ENCODE measurements around the gene WDR45. TPM values are rescaled to one million over a fixed set of nuclear protein-coding genes. Genes with fewer than 3 reads are reported as not detected.

Gene WDR45
- total RNA-seq, 1 donor from 2014 or later: 63.2 TPM

DNA sequence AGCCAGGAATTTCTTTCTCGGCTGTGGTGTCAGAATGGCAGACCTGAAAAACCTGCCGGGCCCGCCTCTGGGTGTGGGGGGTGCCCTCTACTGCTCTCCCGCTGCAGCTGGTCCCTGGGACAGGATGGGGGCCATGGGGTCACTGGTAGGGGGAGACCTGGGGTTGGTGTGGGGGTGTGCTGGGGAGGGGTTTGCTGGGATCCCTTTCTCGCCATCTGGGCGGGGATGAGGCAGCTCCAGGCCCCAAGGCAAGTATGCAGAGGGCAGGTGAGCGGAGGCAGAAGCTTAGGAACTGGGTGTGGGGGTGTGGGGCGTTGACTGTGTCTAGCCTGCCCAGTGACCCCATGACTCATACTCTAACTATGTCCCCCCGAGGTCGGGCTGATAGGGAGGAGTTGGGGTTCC lies 20.0 kb downstream of the WDR45 start:
- DNase-seq: no peak
- peak overlapping the region; percentile 58 for H3K27ac ChIP-seq
- intact Hi-C loops (cut with DNase I): no loop called here
- ATAC-seq: peak; percentile 54
- H3K4me1 ChIP-seq: no peaks in the 10 kb centered on the region
- TF ChIP-seq, protein P1, sequence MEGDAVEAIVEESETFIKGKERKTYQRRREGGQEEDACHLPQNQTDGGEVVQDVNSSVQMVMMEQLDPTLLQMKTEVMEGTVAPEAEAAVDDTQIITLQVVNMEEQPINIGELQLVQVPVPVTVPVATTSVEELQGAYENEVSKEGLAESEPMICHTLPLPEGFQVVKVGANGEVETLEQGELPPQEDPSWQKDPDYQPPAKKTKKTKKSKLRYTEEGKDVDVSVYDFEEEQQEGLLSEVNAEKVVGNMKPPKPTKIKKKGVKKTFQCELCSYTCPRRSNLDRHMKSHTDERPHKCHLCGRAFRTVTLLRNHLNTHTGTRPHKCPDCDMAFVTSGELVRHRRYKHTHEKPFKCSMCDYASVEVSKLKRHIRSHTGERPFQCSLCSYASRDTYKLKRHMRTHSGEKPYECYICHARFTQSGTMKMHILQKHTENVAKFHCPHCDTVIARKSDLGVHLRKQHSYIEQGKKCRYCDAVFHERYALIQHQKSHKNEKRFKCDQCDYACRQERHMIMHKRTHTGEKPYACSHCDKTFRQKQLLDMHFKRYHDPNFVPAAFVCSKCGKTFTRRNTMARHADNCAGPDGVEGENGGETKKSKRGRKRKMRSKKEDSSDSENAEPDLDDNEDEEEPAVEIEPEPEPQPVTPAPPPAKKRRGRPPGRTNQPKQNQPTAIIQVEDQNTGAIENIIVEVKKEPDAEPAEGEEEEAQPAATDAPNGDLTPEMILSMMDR (IDR thresholded peaks at IDR 0.05): no peak
- no peaks in the 10 kb centered on the region for H3K36me3 ChIP-seq
- no peaks in the 10 kb centered on the region for H3K9me3 ChIP-seq
- H3K4me3 ChIP-seq: peak overlapping the region; percentile 40
- no peaks in the 10 kb centered on the region for H3K27me3 ChIP-seq

GRCh38 chrX:49059201-49059600 lies 20.5 kb downstream of the WDR45 start:
- H3K27ac ChIP-seq: peak overlapping the region; percentile 58
- intact Hi-C loops (cut with DNase I): no loop called here
- no peaks in the 10 kb centered on the region for H3K36me3 ChIP-seq
- DNase-seq: no peak
- H3K4me3 ChIP-seq: peak overlapping the region; percentile 40
- no peaks in the 10 kb centered on the region for H3K27me3 ChIP-seq
- peak; percentile 32 for ATAC-seq
- H3K4me1 ChIP-seq: no peaks in the 10 kb centered on the region
- TF ChIP-seq, protein P1 (IDR thresholded peaks at IDR 0.05): no peak
- no peaks in the 10 kb centered on the region for H3K9me3 ChIP-seq

DNA sequence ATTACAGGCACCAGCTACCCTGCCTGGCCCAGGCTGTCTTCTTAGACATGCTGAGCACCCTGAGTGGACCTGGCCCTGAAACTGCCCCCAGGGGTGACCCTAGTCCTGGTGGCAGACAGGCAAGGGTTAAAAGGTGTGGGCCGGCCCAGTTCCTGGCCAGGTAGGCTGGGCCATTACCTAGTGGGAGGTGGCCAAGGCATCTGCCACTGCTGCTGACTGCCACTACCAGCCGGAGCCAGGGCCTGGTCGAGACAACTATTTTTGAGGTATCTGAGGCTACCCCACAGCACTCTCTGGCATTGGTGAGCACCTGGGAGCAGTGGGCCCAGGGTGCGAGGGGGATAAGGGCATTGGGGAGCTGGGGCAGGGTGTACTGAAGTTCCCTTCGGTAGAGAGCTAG lies 20.9 kb downstream of the WDR45 start, which contains the start of gene CCDC120:
Gene CCDC120, plus strand, starts transcription at position 206 of the 400 bp plus-strand sequence. CDS start 3,043 bp downstream, outside the sequence.
- H3K27ac ChIP-seq: peak within 1 kb of the TSS; percentile 58
- H3K36me3 ChIP-seq: no peaks in the 10 kb centered on the region
- H3K9me3 ChIP-seq: no peaks in the 10 kb centered on the region
- TF ChIP-seq, protein P1 (IDR thresholded peaks at IDR 0.05): no peak
- DNase-seq (peak; percentile 75), ATAC-seq (peak; percentile 91)
- intact Hi-C loops (cut with DNase I): no loop called here
- no peaks in the 10 kb centered on the region for H3K27me3 ChIP-seq
- no peaks in the 10 kb centered on the region for H3K4me1 ChIP-seq
- peak within 1 kb of the TSS; percentile 40 for H3K4me3 ChIP-seq

DNA sequence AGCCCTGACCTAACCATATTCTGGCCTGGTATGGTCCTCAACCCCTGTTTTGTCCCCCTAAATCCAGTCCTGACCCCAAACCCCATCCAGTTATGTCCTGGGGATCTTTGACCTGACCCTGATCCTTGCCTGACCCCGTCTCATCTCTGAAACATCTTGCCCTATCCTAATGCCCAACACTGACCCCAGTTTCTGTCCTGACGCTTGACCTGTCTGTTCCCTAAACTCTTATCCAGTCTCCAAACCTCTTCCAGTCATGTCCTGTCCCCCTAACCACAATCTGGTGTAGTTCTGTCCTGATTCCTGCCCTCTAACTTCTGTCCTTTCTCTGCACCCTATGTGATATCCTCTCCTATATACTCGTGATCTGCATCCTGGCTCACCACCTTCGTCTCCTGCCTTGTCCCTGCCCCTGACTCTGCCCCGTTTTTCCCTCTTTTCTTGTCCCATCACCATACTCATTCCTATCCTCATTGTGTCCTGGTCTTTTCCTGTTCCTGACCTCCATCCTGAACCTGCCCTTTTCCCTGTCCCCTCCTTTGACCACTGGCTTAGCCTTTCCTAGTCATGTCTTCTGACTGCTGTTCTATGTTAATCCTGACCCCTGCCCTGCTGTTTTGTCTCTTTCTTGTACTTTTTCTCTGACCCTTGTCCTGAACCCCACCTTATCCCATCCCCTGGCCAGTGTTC lies 25.5 kb downstream of the WDR45 start:
- Histone ChIP-seq H3K27ac (peak overlapping the region; percentile 85), H3K4me3 (peak overlapping the region; percentile 59), H3K4me1 (no peaks in the 10 kb centered on the region), H3K9me3 (no peaks in the 10 kb centered on the region), H3K36me3 (no peaks in the 10 kb centered on the region), H3K27me3 (no peaks in the 10 kb centered on the region)
- intact Hi-C loops (cut with DNase I): no loop called here
- no peak for DNase-seq
- TF ChIP-seq, protein P1 (IDR thresholded peaks at IDR 0.05): no peak
- ATAC-seq: no peak

- TF ChIP-seq, protein P1 (IDR thresholded peaks at IDR 0.05): no peak
- Histone ChIP-seq H3K27ac (peak overlapping the region; percentile 85), H3K4me1 (no peaks in the 10 kb centered on the region), H3K36me3 (no peaks in the 10 kb centered on the region), H3K9me3 (no peaks in the 10 kb centered on the region), H3K27me3 (no peaks in the 10 kb centered on the region), H3K4me3 (peak overlapping the region; percentile 59)
- intact Hi-C loops (cut with DNase I): no loop called here
- peak; percentile 90 for ATAC-seq
- peak; percentile 85 for DNase-seq
Observed at GRCh38 chrX:49053223-49054072, 26.2 kb downstream of the WDR45 start.

Measured in upper lobe of right lung (tissue), 1 donor.